Fibroblast of pulmonary artery (primary cell): ENCODE results near the gene TOMM22.

Experiments used
- DNase-seq: peaks from one replicate; pipeline ENCODE4 v3.0.0-alpha.2; 2010; ENCODE audit warnings: low read depth
- H3K4me3 ChIP-seq: replicated peaks from 2 replicates; pipeline ENCODE4 v1.5.1; 2011; ENCODE audit warnings: low read depth, mild to moderate bottlenecking, control low read depth, low read length, moderate library complexity
- CTCF ChIP-seq: IDR thresholded peaks from 2 replicates; pipeline ENCODE4 v1.5.1; 2011; ENCODE audit warnings: mild to moderate bottlenecking, control low read depth, low read length, inconsistent platforms; ENCODE audit errors: missing control alignments

The TOMM22 gene

GRCh38 chr22:38715176-38715764 is 33.5 kb downstream of the TOMM22 start:
- DNase-seq = no peak
- TF ChIP-seq CTCF = no peak
- H3K4me3 ChIP-seq = no peak overlapping the region

- DNase-seq = no peak
- no peak for TF ChIP-seq CTCF
- H3K4me3 ChIP-seq = no peak overlapping the region
Observed at GRCh38 chr22:38715852-38716251, 34.1 kb downstream of the TOMM22 start.

- no peak for TF ChIP-seq CTCF
- H3K4me3 ChIP-seq = no peak overlapping the region
- no peak for DNase-seq
Observed at GRCh38 chr22:38716271-38716670, 34.5 kb downstream of the TOMM22 start.

GRCh38 chr22:38716826-38717225 is 35.1 kb downstream of the TOMM22 start:
- DNase-seq = no peak
- no peak for TF ChIP-seq CTCF
- no peak overlapping the region for H3K4me3 ChIP-seq

- H3K4me3 ChIP-seq = no peak overlapping the region
- no peak for DNase-seq
- no peak for TF ChIP-seq CTCF
Observed at GRCh38 chr22:38717244-38717643, 35.5 kb downstream of the TOMM22 start.

GRCh38 chr22:38718414-38718813 is 36.7 kb downstream of the TOMM22 start:
- peak; percentile 76 for TF ChIP-seq CTCF
- H3K4me3 ChIP-seq = no peak overlapping the region
- DNase-seq = peak; percentile 81

GRCh38 chr22:38719196-38719595 is 37.4 kb downstream of the TOMM22 start:
- no peak for DNase-seq
- no peak for TF ChIP-seq CTCF
- H3K4me3 ChIP-seq = no peak overlapping the region
